Hepatocyte (in vitro differentiated cells): ENCODE results near the gene TRPC4AP. TPM values are rescaled to one million over a fixed set of nuclear protein-coding genes. Genes with fewer than 3 reads are reported as not detected.

Source experiments
- DNase-seq: peaks from one replicate; pipeline ENCODE4 v3.0.0-alpha.2; 2016; ENCODE audit warnings: low spot score
- H2AFZ ChIP-seq: fragments of 200-600 bp; sonication (generic); 2 replicates; pipeline ENCODE4 v1.6.0; 2016; ENCODE audit warnings: antibody characterized with exemption, mild to moderate bottlenecking
- H3K27ac ChIP-seq: fragments of 200-600 bp; sonication (generic); 2 replicates; pipeline ENCODE4 v1.5.1; 2016; ENCODE audit warnings: mild to moderate bottlenecking
- H3K27me3 ChIP-seq: fragments of 200-600 bp; sonication (generic); 2 replicates; pipeline ENCODE4 v1.6.1; 2016
- H3K36me3 ChIP-seq: fragments of 200-600 bp; sonication (generic); replicated peaks from 2 replicates; pipeline ENCODE4 v1.5.1; 2016; ENCODE audit warnings: low read depth; ENCODE audit not compliant: insufficient read depth
- H3K4me1 ChIP-seq: fragments of 200-600 bp; sonication (generic); 2 replicates; pipeline ENCODE4 v1.5.1; 2016; ENCODE audit warnings: mild to moderate bottlenecking, moderate library complexity; ENCODE audit not compliant: insufficient read depth
- H3K4me2 ChIP-seq: fragments of 200-600 bp; sonication (generic); 2 replicates; pipeline ENCODE4 v1.6.0; 2016
- H3K4me3 ChIP-seq: fragments of 200-600 bp; sonication (generic); 2 replicates; pipeline ENCODE4 v1.5.1; 2016; ENCODE audit warnings: mild to moderate bottlenecking
- H3K79me2 ChIP-seq: fragments of 200-600 bp; sonication (generic); 2 replicates; pipeline ENCODE4 v1.6.0; 2017; ENCODE audit warnings: mild to moderate bottlenecking
- H3K9me2 ChIP-seq: fragments of 200-600 bp; sonication (generic); replicated peaks from 2 replicates; pipeline ENCODE4 v1.6.0; 2017; ENCODE audit warnings: mild to moderate bottlenecking; ENCODE audit not compliant: insufficient read depth
- H3K9me3 ChIP-seq: fragments of 200-600 bp; sonication (generic); 2 replicates; pipeline ENCODE4 v1.5.1; 2016; ENCODE audit warnings: low read depth, mild to moderate bottlenecking
- H4K20me1 ChIP-seq: fragments of 200-600 bp; sonication (generic); 2 replicates; pipeline ENCODE4 v1.6.0; 2016; ENCODE audit warnings: mild to moderate bottlenecking; ENCODE audit not compliant: insufficient read depth, poor library complexity, severe bottlenecking
- CTCF ChIP-seq: fragments of 200-600 bp; sonication (generic); IDR thresholded peaks from 2 replicates; pipeline ENCODE4 v1.5.1; 2016; ENCODE audit warnings: antibody characterized with exemption, mild to moderate bottlenecking; ENCODE audit not compliant: poor library complexity
- EZH2 ChIP-seq: fragments of 200-600 bp; sonication (generic); IDR thresholded peaks from 2 replicates; pipeline ENCODE4 v1.6.1; 2016; ENCODE audit warnings: antibody characterized with exemption, mild to moderate bottlenecking, borderline replicate concordance
- EZH2phosphoT487 ChIP-seq: fragments of 200-600 bp; sonication (generic); IDR thresholded peaks from one replicate; pipeline ENCODE4 v1.6.1; 2018; ENCODE audit warnings: antibody characterized with exemption, mild to moderate bottlenecking, low read depth, moderate library complexity; ENCODE audit not compliant: unreplicated experiment, severe bottlenecking
- WGBS: methylation state at CpG from one replicate; pipeline ENCODE4 v1.1.6; 2016; ENCODE audit warnings: low lambda C conversion rate; ENCODE audit errors: missing lambda C conversion rate; 5-methylcytosine and 5-hydroxymethylcytosine counted together
- polyA plus RNA-seq: library from polyadenylated mRNA; unstranded; fragments of >200 nt; fragmentation: Nextera tagmentation; extraction: Ambion mirVana; gene quantifications from 2 replicates; pipeline ENCODE4 v1.2.1, GENCODE V29; 2016
- total RNA-seq: library from RNA; depleted of rRNA; stranded (reverse); fragments of >200 nt; gene quantifications from 2 replicates; pipeline ENCODE4 v1.2.3, GENCODE V29; 2014

The TRPC4AP gene
- total and polyA plus RNA-seq, 2 experiments from 2014 or later, result 88.6 to 94.9 TPM

- H4K20me1 ChIP-seq, result no peaks in the 10 kb centered on the region
- H3K9me3 ChIP-seq, result no peaks in the 10 kb centered on the region
- no peak overlapping the region for H3K4me3 ChIP-seq
- H3K27me3 ChIP-seq, result peaks cover 9% of the 10 kb centered on the region
- H3K4me2 ChIP-seq, result no peak overlapping the region
- H3K36me3 ChIP-seq, result no peaks in the 10 kb centered on the region
- WGBS, result 84% methylated on average over 18 of the region's 18 CpGs
- H3K9me2 ChIP-seq, result no peaks in the 10 kb centered on the region
- no peak for DNase-seq
- TF ChIP-seq CTCF, result no peak
- no peak for TF ChIP-seq EZH2phosphoT487
- TF ChIP-seq EZH2, result no peak
- H3K79me2 ChIP-seq, result no peaks in the 10 kb centered on the region
- no peaks in the 10 kb centered on the region for H3K4me1 ChIP-seq
- H2AFZ ChIP-seq, result no peak overlapping the region
- H3K27ac ChIP-seq, result no peak overlapping the region
These were observed 107.8 kb downstream of the TRPC4AP start for GRCh38 chr20:34984756-34985261.

- Histone ChIP-seq H3K36me3 (no peaks in the 10 kb centered on the region), H4K20me1 (no peaks in the 10 kb centered on the region), H3K27me3 (peaks cover 9% of the 10 kb centered on the region), H3K9me2 (no peaks in the 10 kb centered on the region), H3K4me2 (no peak overlapping the region), H3K79me2 (no peaks in the 10 kb centered on the region), H2AFZ (no peak overlapping the region), H3K9me3 (no peaks in the 10 kb centered on the region), H3K4me1 (no peaks in the 10 kb centered on the region), H3K27ac (no peak overlapping the region), H3K4me3 (no peak overlapping the region)
- TF ChIP-seq EZH2 (no peak), EZH2phosphoT487 (no peak), CTCF (no peak)
- 47% methylated on average over 14 of the region's 14 CpGs for WGBS
- no peak for DNase-seq
These were observed 108.4 kb downstream of the TRPC4AP start for GRCh38 chr20:34983995-34984735.

- Histone ChIP-seq H3K9me2 (no peaks in the 10 kb centered on the region), H2AFZ (no peak overlapping the region), H4K20me1 (no peaks in the 10 kb centered on the region), H3K9me3 (no peaks in the 10 kb centered on the region), H3K4me2 (no peak overlapping the region), H3K27me3 (peaks cover 9% of the 10 kb centered on the region), H3K4me3 (no peak overlapping the region), H3K79me2 (no peaks in the 10 kb centered on the region), H3K36me3 (no peaks in the 10 kb centered on the region), H3K27ac (no peak overlapping the region), H3K4me1 (no peaks in the 10 kb centered on the region)
- DNase-seq, result no peak
- TF ChIP-seq EZH2 (no peak), EZH2phosphoT487 (no peak), CTCF (no peak)
- 62% methylated on average over 5 of the region's 5 CpGs for WGBS
These were observed 109.4 kb downstream of the TRPC4AP start for GRCh38 chr20:34983089-34983820.
